ENCODE results near the gene ITGB5.

Gene ITGB5

DNA sequence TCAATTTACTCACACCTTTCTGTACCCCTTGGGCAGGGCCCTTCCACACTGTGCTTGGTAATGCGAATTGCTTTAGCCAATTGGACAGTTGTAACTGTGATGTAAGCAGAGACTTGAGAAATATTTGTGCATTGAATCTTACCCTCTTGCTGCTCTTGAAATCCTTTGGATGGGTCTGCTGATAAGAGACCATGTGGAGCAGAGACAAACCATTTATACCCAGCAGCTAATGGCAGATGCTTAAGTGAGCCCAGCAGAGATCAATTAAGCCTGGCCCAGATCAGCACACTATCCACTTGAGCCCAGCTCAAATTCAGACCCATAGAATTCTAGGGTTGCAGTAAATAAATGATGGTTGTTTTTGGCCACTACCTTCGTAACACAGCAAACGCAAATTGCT lies 28.1 kb upstream of the ITGB5 start:
- no peak for DNase-seq (ENCODE audit: low read depth)
- TF ChIP-seq CTCF (IDR thresholded peaks at IDR 0.05; ENCODE audit: insufficient read depth, low read depth, low read length, missing control alignments), result no peak
- no peak overlapping the region for H3K4me3 ChIP-seq (ENCODE audit: low read length)

GRCh38 chr3:124907957-124908356 lies 20.8 kb upstream of the ITGB5 start:
- H3K4me3 ChIP-seq (ENCODE audit: low read length), result no peak overlapping the region
- no peak for TF ChIP-seq CTCF (IDR thresholded peaks at IDR 0.05; ENCODE audit: insufficient read depth, low read depth, low read length, missing control alignments)
- DNase-seq (ENCODE audit: low read depth), result no peak

DNA sequence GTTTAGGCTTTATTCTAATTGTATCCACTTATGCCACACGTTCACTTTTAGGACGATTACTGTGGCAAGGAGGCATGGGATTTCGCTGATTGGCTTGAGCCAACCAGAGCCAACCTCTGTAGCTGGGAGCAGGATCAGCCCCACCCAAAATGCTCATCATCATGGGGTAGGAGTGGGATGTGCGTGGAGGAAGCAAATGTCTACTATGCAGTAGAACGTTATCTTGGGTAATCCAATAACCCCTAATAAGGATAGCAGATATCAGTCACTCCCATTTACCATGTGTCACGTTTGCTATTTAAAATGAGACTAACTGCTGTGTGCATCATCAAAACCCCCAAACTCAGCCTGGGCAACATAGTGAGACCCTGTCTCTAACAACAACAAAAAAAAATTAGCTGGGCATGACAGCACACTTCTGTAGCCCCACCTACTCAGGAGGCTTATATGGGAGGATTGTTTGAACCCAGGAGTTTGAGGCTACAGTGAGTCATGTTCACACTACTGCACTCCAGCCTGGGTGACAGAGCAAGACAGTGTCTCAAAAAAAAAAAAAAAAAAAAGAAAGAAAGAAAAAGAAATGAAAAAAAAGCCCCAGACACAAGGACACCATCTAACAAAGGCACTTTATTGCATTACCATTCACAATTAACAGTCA lies 17.8 kb upstream of the ITGB5 start:
- TF ChIP-seq CTCF (IDR thresholded peaks at IDR 0.05; ENCODE audit: insufficient read depth, low read depth, low read length, missing control alignments), result no peak

DNA sequence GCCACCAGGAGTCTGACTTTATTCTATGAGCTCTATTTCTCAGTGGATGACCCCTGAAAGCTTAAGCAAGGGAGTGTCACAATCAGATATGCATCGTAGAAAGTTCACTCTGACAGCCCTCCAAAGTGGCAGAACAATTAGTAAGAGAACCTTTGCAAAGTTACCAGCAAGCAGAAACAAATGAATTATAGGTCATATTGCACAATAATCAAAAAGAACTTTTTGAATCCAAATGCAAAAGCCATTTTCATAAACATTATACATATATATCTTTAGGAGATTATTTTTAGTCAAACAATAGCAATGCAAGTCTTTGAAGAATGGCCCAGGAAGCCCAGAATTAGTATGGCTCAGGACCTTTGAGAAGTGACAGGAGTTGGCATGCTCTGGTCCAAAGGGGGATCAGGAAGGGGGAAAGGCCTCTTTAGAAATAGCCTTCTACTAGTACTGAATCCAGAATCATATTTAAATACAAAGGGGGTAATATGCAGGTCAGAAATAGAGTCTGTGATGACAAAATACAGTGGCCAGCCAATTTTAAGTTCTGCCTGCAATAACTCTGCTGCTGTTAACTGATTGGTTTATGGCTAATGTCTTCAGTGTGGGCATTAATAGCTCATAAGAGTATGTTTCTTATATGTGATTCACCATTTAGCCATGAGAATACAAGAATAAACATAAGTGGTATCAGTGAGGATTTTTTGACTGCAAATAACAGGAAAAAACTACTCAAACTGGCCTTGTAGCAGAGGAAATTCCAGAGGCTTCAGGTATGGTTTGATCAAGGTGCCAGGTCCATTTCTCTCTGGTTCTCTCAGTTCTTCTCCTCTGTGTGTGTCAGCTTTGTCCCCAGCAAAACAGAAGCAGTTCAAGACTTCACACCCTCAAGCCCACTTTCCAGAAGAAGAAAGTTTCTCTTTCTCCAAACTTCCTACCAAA lies 17.0 kb upstream of the ITGB5 start:
- DNase-seq (ENCODE audit: low read depth), result no peak
- TF ChIP-seq CTCF (IDR thresholded peaks at IDR 0.05; ENCODE audit: insufficient read depth, low read depth, low read length, missing control alignments), result no peak
- no peak overlapping the region for H3K4me3 ChIP-seq (ENCODE audit: low read length)

More for the DNA sequence above, 17.8 kb upstream of the ITGB5 start:
- no peak overlapping the region for H3K4me3 ChIP-seq (ENCODE audit: low read length)
- no peak for DNase-seq (ENCODE audit: low read depth)

DNA sequence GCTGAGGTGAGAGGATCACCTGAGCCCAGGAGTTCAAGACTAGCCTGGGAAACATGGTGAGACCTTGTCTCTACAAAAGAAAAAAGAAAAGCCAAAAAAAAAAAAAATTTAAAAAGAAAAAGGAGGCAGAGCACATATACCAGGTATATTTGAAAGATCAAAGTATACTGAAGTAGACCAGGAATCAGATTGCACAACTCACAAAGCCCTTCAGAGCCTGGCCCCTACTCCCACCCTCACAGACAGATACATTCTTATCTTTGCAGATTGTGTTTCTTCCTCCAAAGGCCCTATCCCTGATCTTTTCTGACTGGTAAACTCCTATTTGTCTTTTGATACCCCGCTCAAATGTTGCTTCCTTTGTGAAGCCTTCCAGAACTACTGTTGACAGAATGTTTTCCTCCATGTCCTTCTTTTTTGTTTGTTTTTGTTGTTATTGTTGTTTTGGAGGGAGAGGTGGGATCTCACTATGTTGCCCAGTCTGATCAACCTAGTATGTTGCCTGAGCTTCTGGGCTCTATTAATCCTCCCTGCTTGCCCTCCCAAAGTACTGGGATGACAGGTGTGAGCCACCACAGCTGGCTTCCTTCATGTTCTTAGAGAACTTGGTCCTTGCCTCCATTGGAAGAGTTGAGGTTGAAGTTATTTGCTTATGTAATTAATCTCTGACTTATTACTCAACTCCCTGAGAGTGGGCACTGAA lies 9.8 kb upstream of the ITGB5 start:
- no peak for DNase-seq (ENCODE audit: low read depth)
- H3K4me3 ChIP-seq (ENCODE audit: low read length), result no peak overlapping the region
- TF ChIP-seq CTCF (IDR thresholded peaks at IDR 0.05; ENCODE audit: insufficient read depth, low read depth, low read length, missing control alignments), result no peak

- no peak overlapping the region for H3K4me3 ChIP-seq (ENCODE audit: low read length)
- TF ChIP-seq CTCF (IDR thresholded peaks at IDR 0.05; ENCODE audit: insufficient read depth, low read depth, low read length, missing control alignments), result no peak
- no peak for DNase-seq (ENCODE audit: low read depth)
Observed at GRCh38 chr3:124895756-124896155, 8.6 kb upstream of the ITGB5 start.

Measured in epithelial cell of esophagus (primary cell).